ENCODE results near the gene WDR46. TPM values are rescaled to one million over a fixed set of nuclear protein-coding genes. Genes with fewer than 3 reads are reported as not detected.
A peak's percentile ranks its signal among the peaks of the same experiment; 100 is the strongest.
"Not testable (repeated sequence)": the region's sequence is repeated elsewhere in the genome, so short reads cannot be mapped to it uniquely, and the experiment has no call there.

The WDR46 gene
- total RNA-seq, 2 donors from 2014 or later, result 25.7 to 51.7 TPM

DNA sequence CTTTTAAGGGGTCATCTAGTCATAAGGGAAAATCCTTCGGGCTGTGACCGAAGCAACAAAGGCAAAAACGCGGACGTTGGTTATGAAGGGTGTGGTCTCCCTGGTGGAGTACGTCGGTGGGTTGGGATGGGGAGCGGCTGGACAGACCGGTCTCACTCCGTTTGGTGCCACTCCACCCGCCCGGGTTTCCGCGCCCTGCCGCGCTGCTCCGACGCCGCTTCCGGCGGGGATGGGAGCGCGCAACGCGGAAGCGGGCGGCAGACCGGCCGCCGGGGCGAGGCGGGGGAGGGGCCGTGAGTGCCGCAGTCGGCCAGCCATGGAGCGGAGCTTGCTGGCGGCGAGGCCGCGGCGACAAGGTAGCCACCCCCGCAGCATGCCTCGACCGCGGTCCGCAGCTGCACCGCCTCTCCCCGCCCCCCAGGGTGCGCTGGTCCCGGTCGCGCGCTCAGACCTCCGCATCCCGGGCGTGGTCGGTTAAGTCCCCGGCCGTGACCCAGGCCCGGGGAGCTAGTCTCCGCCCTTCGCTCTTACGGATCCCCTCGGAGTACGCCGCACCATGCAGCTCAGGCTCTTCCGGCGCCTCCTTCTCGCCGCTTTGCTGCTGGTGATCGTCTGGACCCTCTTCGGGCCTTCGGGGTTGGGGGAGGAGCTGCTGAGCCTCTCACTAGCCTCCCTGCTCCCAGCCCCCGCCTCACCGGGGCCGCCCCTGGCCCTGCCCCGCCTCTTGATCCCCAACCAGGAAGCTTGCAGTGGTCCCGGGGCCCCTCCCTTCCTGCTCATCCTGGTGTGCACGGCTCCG lies 12.0 kb downstream of the WDR46 start, which contains the start of gene B3GALT4:
Gene B3GALT4 (plus strand): TSS at position 260 of the 799 bp plus-strand sequence. CDS start 297 bp downstream, at position 557.
- Histone ChIP-seq H3K9ac (ENCODE audit: low read depth in 2 of 2, low read length in 2 of 2) (peak within 1 kb of the TSS; percentile 86 to 91), H3K4me1 (peaks cover 36% of the 10 kb centered on the region)
- intact Hi-C loops (cut with DNase I), result loop anchor here (2.0 kb wide), 1 partner anchor 40 kb away; the partner anchor contains the start of gene ZBTB22

DNA sequence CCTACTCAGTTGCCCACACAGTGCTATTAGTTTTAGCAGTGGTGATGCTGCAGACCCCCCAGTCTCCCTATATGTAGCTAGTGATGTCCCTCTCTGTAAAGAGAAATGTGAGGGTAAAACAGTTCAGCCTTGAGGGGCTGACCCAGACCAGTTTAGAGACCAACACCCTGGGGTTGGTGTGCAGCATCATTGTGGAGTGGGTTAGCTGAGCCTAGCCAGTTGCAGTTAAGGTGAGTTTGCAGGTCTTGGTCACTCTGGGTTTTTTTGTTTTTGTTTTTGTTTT lies 12.5 kb downstream of the WDR46 start:
- DNase-seq, result no peak
- H3K27ac ChIP-seq, result peak overlapping the region; percentile 94
- no peaks in the 10 kb centered on the region for H3K9me3 ChIP-seq
- H3K4me3 ChIP-seq, result peak overlapping the region; percentile 64
- intact Hi-C loops (cut with DNase I), result loop anchor here (2.0 kb wide), 1 partner anchor 40 kb away; the partner anchor contains the start of gene ZBTB22
- TF ChIP-seq, protein P1, sequence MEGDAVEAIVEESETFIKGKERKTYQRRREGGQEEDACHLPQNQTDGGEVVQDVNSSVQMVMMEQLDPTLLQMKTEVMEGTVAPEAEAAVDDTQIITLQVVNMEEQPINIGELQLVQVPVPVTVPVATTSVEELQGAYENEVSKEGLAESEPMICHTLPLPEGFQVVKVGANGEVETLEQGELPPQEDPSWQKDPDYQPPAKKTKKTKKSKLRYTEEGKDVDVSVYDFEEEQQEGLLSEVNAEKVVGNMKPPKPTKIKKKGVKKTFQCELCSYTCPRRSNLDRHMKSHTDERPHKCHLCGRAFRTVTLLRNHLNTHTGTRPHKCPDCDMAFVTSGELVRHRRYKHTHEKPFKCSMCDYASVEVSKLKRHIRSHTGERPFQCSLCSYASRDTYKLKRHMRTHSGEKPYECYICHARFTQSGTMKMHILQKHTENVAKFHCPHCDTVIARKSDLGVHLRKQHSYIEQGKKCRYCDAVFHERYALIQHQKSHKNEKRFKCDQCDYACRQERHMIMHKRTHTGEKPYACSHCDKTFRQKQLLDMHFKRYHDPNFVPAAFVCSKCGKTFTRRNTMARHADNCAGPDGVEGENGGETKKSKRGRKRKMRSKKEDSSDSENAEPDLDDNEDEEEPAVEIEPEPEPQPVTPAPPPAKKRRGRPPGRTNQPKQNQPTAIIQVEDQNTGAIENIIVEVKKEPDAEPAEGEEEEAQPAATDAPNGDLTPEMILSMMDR (IDR thresholded peaks at IDR 0.05), result no peak
- peak overlapping the region; percentile 85 to 91 for H3K9ac ChIP-seq (ENCODE audit: low read depth in 2 of 2, low read length in 2 of 2)
- no peaks in the 10 kb centered on the region for H3K27me3 ChIP-seq
- H3K36me3 ChIP-seq, result peaks cover 4% of the 10 kb centered on the region
- peaks cover 36% of the 10 kb centered on the region for H3K4me1 ChIP-seq

More for the DNA sequence above, 12.0 kb downstream of the WDR46 start, which contains the start of gene B3GALT4:
- DNase-seq, result peak; percentile 93
- H3K27me3 ChIP-seq, result no peaks in the 10 kb centered on the region
- peaks cover 4% of the 10 kb centered on the region for H3K36me3 ChIP-seq
- peak within 1 kb of the TSS; percentile 64 for H3K4me3 ChIP-seq
- TF ChIP-seq, protein P1 (IDR thresholded peaks at IDR 0.05), result peak; percentile 50
- H3K9me3 ChIP-seq, result no peaks in the 10 kb centered on the region
- peak within 1 kb of the TSS; percentile 94 for H3K27ac ChIP-seq

DNA sequence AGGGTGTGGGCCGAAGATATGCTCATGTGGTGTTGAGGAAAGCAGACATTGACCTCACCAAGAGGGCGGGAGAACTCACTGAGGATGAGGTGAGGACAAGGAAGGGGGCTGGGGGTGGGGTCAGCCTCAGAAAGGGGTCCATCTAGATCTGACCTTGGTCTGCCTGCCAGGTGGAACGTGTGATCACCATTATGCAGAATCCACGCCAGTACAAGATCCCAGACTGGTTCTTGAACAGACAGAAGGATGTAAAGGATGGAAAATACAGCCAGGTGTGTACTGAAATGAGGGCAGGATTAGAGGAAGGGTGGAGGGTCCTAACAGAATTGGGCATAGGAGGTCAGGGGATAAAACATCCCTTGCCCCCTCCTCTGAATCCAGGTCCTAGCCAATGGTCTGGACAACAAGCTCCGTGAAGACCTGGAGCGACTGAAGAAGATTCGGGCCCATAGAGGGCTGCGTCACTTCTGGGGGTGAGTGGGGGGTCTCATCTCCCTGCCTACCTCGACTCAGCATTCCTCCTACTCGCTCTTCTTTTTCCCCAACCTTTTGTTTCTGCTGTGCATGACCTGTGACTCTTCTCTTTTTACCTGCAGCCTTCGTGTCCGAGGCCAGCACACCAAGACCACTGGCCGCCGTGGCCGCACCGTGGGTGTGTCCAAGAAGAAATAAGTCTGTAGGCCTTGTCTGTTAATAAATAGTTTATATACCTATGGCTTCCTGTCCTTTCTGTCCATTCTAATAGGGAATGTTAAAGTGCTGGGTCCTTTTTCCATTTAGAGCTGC lies 13.1 kb downstream of the WDR46 start:
- DNase-seq, H3K27me3 ChIP-seq, H3K9me3 ChIP-seq, H3K36me3 ChIP-seq: not testable (repeated sequence)
- intact Hi-C loops (cut with DNase I), result loop anchor here (2.0 kb wide), 1 partner anchor 41 kb away; the partner anchor contains the start of gene ZBTB22
- Histone ChIP-seq H3K4me3 (peak overlapping the region; percentile 64), H3K27ac (peak overlapping the region; percentile 94), H3K4me1 (peaks cover 38% of the 10 kb centered on the region), H3K9ac (ENCODE audit: low read depth in 2 of 2, low read length in 2 of 2) (peak overlapping the region in 1 of 2 donors; percentile 85)

DNA sequence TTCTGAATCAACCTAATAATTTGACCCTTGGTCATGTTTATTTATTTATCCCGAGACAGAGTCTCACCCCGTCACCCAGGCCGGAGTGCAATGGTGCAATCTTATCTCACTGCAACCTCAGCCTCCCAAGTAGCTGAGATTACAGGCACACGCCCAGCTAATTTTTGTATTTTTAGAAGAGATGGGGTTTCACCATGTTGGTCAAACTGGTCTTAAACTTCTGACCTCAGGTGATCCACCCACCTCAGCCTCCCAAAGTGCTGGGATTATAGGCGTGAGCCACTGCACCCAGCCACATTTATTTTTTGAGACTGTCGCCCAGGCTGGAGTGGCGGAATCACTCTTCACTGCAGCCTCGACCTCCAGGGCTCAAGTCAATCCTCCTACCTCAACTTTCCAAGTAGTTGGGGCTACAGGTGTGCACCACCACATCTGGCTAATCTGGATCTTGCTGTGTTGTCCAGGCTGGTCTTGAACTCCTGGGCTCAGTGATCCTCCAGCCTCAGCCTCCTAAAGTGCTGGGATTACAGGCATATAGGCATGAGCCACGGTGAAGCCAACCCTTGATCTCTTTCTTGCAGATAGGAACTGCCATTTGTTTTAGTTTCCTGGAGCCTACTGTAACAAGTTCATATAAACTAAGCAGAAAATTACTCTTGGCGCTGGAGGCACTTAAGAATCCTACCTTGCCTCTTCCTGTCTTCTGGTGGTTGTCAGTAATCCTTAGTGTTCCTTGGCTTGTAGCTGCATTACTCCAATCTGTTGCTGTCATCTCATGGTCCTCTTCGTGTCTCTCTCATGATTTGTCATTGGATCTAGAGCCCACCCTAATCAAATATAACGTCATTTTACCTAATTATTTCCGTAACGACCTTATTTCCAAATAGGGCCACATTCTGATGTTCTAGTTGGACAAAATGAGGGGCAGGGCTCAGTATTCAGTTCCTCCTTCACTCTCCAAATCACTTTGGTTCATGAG lies 14.8 kb downstream of the WDR46 start:
- H3K4me1 ChIP-seq, result peaks cover 43% of the 10 kb centered on the region
- DNase-seq, result no peak
- TF ChIP-seq, protein P1 (IDR thresholded peaks at IDR 0.05), result no peak
- H3K4me3 ChIP-seq, result peak overlapping the region; percentile 90
- intact Hi-C loops (cut with DNase I), result no loop called here
- H3K27ac ChIP-seq, result peak overlapping the region; percentile 34
- no peaks in the 10 kb centered on the region for H3K27me3 ChIP-seq
- peak overlapping the region; percentile 13 to 97 for H3K9ac ChIP-seq (ENCODE audit: low read depth in 2 of 2, low read length in 2 of 2)
- no peaks in the 10 kb centered on the region for H3K9me3 ChIP-seq
- peaks cover 4% of the 10 kb centered on the region for H3K36me3 ChIP-seq

DNA sequence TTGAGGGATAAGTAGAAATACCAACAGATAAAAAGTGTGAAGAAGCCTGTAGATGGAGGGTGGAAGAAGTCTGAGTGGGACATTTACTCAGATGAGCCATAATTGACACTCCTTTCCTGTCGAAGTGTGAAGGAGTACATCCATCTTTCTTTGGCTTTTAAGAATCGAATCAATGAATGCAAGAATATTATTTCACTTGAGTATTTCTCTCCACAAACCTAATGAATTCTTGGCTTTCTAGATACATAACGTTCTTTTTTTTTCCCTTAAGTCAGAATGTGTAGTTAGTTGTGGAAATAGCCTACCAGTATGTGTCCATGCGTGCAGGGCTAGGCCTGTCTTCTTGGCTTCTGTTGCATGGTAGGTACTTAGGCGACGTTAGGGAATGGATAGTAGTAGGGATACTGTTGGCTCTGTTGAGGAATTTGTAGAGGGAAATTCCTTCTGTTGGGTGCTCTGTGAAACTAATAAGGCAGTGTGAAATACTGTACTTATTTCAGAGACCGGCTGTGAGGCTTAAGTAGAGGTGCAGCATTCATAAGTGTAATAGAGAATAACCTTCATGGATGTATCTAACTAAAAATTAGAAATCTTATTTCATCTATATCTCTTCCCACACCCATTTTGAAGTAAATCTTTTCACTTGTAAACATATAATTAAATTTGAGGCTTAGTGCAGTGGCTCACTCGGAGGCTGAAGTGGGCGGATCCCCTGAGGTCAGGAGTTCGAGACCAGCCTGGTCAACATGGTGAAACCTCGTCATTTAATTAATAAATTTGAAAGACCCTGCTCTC lies 15.7 kb downstream of the WDR46 start:
- TF ChIP-seq, protein P1 (IDR thresholded peaks at IDR 0.05), result no peak
- peaks cover 43% of the 10 kb centered on the region for H3K4me1 ChIP-seq

More for the DNA sequence above, 15.7 kb downstream of the WDR46 start:
- Histone ChIP-seq H3K27ac (peak overlapping the region; percentile 84), H3K9me3 (no peaks in the 10 kb centered on the region), H3K36me3 (peaks cover 4% of the 10 kb centered on the region), H3K9ac (ENCODE audit: low read depth in 2 of 2, low read length in 2 of 2) (peak overlapping the region; percentile 76 to 97), H3K4me3 (peak overlapping the region; percentile 90), H3K27me3 (no peaks in the 10 kb centered on the region)
- intact Hi-C loops (cut with DNase I), result no loop called here
- no peak for DNase-seq

Measured in colonic mucosa (tissue), 4 donors.